Measurements from ENCODE around the gene GPBP1L1.

Gene GPBP1L1

DNA sequence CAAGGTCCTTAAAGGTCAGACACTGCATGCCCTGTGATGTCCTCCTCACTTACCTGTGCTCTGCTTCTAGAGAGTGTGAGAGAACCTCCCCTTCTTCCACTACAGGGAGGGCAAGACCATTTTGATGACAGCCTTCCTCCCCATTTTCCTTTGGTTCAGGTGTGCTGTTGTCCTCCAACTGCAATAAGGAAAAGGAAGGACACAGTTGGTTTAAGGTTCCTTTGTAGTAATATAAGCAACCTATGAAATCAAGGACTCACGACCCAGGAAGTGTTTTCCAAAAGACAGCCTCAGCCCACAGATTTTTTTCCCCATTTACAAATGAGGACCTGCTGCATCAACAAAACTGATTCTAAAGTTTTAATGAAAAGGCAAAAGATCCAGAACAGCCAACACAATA lies 55.9 kb downstream of the GPBP1L1 start:
- Histone ChIP-seq H4K20me1 (ENCODE audit: insufficient read depth, low read length, poor library complexity, severe bottlenecking) (no peaks in the 10 kb centered on the region), H3K9ac (ENCODE audit: low read depth, low read length, poor library complexity, severe bottlenecking) (no peak overlapping the region), H3K4me3 (ENCODE audit: low read length, poor library complexity, severe bottlenecking) (no peak overlapping the region), H3K9me2 (replicated peaks; ENCODE audit: low read depth, low read length) (no peaks in the 10 kb centered on the region), H3K27me3 (ENCODE audit: insufficient read depth, low read length, poor library complexity, severe bottlenecking) (no peaks in the 10 kb centered on the region), H2AFZ (ENCODE audit: low read length) (no peak overlapping the region), H3K36me3 (ENCODE audit: insufficient read depth, low read length) (peaks cover 86% of the 10 kb centered on the region), H3F3A (ENCODE audit: low read depth) (no peaks in the 10 kb centered on the region), H3K4me2 (ENCODE audit: low read depth, low read length, poor library complexity, severe bottlenecking) (no peak overlapping the region), H3K79me2 (ENCODE audit: insufficient read depth, low read length) (no peaks in the 10 kb centered on the region), H3K9me3 (ENCODE audit: insufficient read depth, low read depth, low read length) (no peaks in the 10 kb centered on the region), H3K4me1 (ENCODE audit: insufficient read depth, low read length, poor library complexity, severe bottlenecking) (no peaks in the 10 kb centered on the region)
- TF ChIP-seq, protein P1, sequence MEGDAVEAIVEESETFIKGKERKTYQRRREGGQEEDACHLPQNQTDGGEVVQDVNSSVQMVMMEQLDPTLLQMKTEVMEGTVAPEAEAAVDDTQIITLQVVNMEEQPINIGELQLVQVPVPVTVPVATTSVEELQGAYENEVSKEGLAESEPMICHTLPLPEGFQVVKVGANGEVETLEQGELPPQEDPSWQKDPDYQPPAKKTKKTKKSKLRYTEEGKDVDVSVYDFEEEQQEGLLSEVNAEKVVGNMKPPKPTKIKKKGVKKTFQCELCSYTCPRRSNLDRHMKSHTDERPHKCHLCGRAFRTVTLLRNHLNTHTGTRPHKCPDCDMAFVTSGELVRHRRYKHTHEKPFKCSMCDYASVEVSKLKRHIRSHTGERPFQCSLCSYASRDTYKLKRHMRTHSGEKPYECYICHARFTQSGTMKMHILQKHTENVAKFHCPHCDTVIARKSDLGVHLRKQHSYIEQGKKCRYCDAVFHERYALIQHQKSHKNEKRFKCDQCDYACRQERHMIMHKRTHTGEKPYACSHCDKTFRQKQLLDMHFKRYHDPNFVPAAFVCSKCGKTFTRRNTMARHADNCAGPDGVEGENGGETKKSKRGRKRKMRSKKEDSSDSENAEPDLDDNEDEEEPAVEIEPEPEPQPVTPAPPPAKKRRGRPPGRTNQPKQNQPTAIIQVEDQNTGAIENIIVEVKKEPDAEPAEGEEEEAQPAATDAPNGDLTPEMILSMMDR (conservative IDR thresholded peaks at IDR 0.05; ENCODE audit: low read length), result no peak

DNA sequence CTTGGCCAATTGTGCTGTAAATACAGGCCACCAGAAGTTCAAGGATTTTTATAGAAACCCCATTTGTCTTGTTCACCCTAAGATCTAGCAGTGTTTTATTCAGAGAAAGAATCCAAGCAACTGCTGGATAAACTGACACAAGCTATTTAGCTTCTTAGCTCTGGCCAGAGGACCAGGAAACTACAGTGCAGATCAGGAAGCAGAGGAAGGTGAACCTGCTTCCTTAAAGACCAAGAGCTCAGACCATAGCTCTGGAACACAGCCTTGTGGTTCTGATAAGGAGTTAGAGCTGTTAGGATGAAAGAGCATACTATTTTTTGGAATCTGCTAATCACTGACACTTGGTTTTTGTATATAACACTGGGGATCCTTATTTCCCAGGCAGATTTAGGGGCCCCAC lies 57.3 kb downstream of the GPBP1L1 start:
- Histone ChIP-seq H3F3A (ENCODE audit: low read depth) (no peaks in the 10 kb centered on the region), H3K9me2 (replicated peaks; ENCODE audit: low read depth, low read length) (no peaks in the 10 kb centered on the region), H3K27me3 (ENCODE audit: insufficient read depth, low read length, poor library complexity, severe bottlenecking) (no peaks in the 10 kb centered on the region), H4K20me1 (ENCODE audit: insufficient read depth, low read length, poor library complexity, severe bottlenecking) (no peaks in the 10 kb centered on the region), H3K79me2 (ENCODE audit: insufficient read depth, low read length) (no peaks in the 10 kb centered on the region), H2AFZ (ENCODE audit: low read length) (no peak overlapping the region), H3K9me3 (ENCODE audit: insufficient read depth, low read depth, low read length) (no peaks in the 10 kb centered on the region), H3K9ac (ENCODE audit: low read depth, low read length, poor library complexity, severe bottlenecking) (no peak overlapping the region), H3K36me3 (ENCODE audit: insufficient read depth, low read length) (peaks cover 73% of the 10 kb centered on the region), H3K4me1 (ENCODE audit: insufficient read depth, low read length, poor library complexity, severe bottlenecking) (no peaks in the 10 kb centered on the region), H3K4me2 (ENCODE audit: low read depth, low read length, poor library complexity, severe bottlenecking) (no peak overlapping the region), H3K4me3 (ENCODE audit: low read length, poor library complexity, severe bottlenecking) (no peak overlapping the region)
- TF ChIP-seq EZH2phosphoT487 (IDR thresholded peaks at IDR 0.05; ENCODE audit: borderline replicate concordance), result no peak
- TF ChIP-seq, protein P1 (conservative IDR thresholded peaks at IDR 0.05; ENCODE audit: low read length), result no peak

DNA sequence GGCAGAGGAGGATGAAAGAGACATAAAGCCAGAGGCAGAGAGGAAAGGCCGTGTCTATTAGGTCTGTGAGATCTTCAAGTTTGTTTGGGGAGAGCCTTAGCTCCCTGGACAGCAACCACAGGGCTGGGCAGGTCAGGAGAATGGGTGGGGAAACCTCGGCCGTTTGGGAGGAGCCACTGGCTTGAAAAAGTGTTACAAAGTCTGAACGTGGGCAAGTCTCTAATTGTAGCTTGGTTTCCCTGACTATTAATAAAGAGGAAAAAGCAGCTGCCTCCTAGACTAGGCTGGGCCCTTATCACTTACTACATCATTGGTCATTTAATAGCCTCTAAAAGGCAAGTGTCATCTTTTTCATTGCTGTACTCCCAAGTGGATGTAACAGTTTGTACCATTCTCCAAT lies 62.4 kb downstream of the GPBP1L1 start, which contains the start of gene CCDC17:
Gene CCDC17 (minus strand): TSS at position 83 of the 400 bp plus-strand sequence. CDS start 145 bp downstream, outside the sequence.
- no peak within 1 kb of the TSS for H3K4me2 ChIP-seq (ENCODE audit: low read depth, low read length, poor library complexity, severe bottlenecking)
- no peak for TF ChIP-seq EZH2phosphoT487 (IDR thresholded peaks at IDR 0.05; ENCODE audit: borderline replicate concordance)
- TF ChIP-seq, protein P1 (conservative IDR thresholded peaks at IDR 0.05; ENCODE audit: low read length), result no peak
- H2AFZ ChIP-seq (ENCODE audit: low read length), result no peak within 1 kb of the TSS
- H3K4me3 ChIP-seq (ENCODE audit: low read length, poor library complexity, severe bottlenecking), result no peak within 1 kb of the TSS
- H3K9me2 ChIP-seq (replicated peaks; ENCODE audit: low read depth, low read length), result no peaks in the 10 kb centered on the region
- H3K9me3 ChIP-seq (ENCODE audit: insufficient read depth, low read depth, low read length), result no peaks in the 10 kb centered on the region
- H3K9ac ChIP-seq (ENCODE audit: low read depth, low read length, poor library complexity, severe bottlenecking), result no peak within 1 kb of the TSS
- no peaks in the 10 kb centered on the region for H3K4me1 ChIP-seq (ENCODE audit: insufficient read depth, low read length, poor library complexity, severe bottlenecking)
- no peaks in the 10 kb centered on the region for H3F3A ChIP-seq (ENCODE audit: low read depth)
- no peaks in the 10 kb centered on the region for H3K79me2 ChIP-seq (ENCODE audit: insufficient read depth, low read length)
- no peaks in the 10 kb centered on the region for H3K27me3 ChIP-seq (ENCODE audit: insufficient read depth, low read length, poor library complexity, severe bottlenecking)
- H4K20me1 ChIP-seq (ENCODE audit: insufficient read depth, low read length, poor library complexity, severe bottlenecking), result no peaks in the 10 kb centered on the region
- peaks cover 34% of the 10 kb centered on the region; the same call in 1 of the 2 replicates for H3K36me3 ChIP-seq (ENCODE audit: insufficient read depth, low read length)
